ENCODE measurements around the gene CLDN14.

The CLDN14 gene, protein sequence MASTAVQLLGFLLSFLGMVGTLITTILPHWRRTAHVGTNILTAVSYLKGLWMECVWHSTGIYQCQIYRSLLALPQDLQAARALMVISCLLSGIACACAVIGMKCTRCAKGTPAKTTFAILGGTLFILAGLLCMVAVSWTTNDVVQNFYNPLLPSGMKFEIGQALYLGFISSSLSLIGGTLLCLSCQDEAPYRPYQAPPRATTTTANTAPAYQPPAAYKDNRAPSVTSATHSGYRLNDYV

GRCh38 chr21:36479415-36480402, at the start of gene CLDN14:
Gene CLDN14 (minus strand): TSS chr21:36480122. CDS start chr21:36461695, 18,427 bp downstream.
- DNase-seq (ENCODE audit: low read depth) = no peak

GRCh38 chr21:36528716-36529115, 48.8 kb upstream of the CLDN14 start:
- no peak for DNase-seq (ENCODE audit: low read depth)

- no peak for DNase-seq (ENCODE audit: low read depth)
Measured at GRCh38 chr21:36527317-36527716, 47.4 kb upstream of the CLDN14 start.

DNA sequence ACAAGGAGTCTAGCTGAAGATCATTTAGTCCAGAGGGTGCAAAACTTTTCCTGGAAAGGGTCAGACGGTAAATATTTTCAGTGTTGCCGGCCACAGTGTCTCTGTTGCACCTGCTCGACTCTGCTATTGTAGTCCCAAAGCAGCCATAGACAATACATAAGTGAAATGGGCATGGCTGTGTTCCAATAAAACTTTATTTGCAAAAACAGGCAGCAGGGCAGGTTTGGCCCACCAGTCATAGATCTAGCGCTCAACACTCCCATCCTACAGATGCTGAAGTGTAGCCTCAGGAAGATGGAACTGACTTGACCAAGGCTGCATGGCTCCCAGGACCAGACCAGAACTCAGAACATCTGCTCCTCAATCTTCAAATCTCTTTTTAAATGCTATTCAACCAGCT, 46.2 kb upstream of the CLDN14 start:
- DNase-seq (ENCODE audit: low read depth) = no peak

- DNase-seq (ENCODE audit: low read depth) = no peak
Measured at GRCh38 chr21:36524477-36524876, 44.6 kb upstream of the CLDN14 start.

DNA sequence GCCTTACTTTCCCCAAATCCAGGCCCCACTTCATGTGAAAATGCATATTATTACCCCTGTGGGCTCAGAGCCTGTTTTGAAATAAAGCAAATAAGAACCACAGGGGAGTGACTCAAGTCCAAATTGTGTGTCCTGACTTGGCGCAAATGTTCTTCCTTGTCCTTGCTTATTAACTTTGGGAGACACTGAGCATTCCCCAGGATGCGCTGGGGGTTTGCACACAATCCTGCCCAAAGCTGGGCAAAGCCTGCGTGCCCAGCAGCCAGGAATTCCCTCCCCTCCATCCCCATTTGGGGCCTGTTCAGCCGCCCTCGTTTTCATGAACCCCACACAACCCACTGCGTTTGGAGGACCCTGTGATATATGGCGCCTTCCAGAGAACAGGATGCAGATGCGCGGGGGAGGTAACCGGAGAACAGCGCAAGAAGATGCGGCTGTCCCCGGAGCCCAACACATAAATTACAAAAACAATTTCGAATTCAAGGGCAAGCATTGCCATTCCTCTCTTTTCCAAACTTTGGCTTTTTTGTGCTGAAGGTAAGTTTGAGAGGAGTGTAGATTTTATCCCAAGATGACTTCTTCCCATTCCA, 42.4 kb upstream of the CLDN14 start:
- DNase-seq (ENCODE audit: low read depth) = no peak

GRCh38 chr21:36518883-36519492, 39.1 kb upstream of the CLDN14 start:
- DNase-seq (ENCODE audit: low read depth) = no peak

DNA sequence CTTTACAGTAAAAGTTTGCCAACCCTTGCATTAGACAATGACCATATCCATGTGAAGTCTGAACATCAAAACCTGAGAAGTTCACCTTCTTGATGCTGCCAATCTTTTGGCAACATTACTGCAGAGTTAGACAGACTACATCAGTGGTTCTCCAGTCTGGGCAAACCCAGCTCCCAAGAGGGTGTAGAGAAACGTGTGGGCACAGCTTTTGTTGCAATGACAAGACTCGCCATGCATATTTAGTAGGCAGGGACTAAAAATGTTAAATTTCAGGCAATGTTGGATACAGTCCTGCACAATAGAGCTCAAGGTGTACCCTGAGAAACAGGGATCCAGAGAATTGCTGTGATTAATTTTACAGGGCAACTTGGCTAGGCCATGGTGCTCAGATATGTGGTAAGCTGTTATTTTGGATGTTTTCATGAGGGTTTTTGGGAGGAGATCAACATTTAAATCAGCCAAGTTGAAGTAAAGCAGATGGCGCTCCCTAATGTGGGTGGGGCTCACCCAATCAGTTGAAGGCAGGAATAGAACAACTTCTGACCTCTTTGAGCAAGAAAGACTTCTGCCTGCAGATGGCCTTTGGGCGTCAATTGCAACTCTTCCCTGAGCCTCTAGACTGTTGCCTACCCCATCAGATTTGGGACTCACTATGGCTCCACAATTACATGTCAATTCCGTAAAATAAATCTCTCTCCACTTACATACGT, 37.6 kb upstream of the CLDN14 start:
- DNase-seq (ENCODE audit: low read depth) = no peak

DNA sequence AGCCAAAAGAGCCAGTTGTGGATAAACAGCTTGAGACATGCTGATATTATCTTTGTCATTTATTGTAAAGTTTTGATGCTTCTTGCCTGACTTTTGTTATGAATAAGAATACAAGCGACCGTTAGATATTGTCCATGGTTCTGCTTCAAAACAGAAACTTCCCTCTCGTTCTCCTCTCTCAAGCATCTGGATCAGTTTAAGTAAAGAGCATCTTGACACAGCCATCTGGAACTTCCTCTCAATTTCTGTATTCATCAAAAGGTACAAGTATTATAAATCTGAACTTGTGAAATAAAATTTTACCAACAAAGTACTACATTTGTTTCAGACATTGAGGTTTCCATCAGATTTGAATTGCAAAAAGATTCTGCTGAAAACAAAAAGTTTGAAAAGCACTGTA, 36.4 kb upstream of the CLDN14 start:
- DNase-seq (ENCODE audit: low read depth) = no peak

DNA sequence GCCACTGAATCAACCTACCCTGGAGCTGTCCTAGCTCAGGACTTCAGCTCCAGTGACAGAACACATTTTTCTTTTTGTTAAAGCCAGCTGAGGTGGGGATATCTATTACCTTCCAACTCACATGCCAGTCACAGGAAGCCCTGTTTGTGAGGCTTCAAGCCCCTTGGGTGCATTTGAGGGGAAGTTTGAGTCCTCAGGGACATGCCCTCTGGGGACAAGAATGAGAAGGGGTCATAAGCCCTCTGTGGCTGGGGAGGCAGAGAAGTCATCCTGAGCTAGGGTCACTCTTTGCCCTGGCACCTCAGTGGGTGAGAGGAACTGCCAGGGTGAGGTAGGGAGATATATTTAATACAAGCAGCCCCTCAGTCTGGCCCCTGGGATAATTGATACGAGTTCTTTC, 33.5 kb upstream of the CLDN14 start:
- no peak for DNase-seq (ENCODE audit: low read depth)

GRCh38 chr21:36512971-36513370, 33.0 kb upstream of the CLDN14 start:
- DNase-seq (ENCODE audit: low read depth) = no peak

DNA sequence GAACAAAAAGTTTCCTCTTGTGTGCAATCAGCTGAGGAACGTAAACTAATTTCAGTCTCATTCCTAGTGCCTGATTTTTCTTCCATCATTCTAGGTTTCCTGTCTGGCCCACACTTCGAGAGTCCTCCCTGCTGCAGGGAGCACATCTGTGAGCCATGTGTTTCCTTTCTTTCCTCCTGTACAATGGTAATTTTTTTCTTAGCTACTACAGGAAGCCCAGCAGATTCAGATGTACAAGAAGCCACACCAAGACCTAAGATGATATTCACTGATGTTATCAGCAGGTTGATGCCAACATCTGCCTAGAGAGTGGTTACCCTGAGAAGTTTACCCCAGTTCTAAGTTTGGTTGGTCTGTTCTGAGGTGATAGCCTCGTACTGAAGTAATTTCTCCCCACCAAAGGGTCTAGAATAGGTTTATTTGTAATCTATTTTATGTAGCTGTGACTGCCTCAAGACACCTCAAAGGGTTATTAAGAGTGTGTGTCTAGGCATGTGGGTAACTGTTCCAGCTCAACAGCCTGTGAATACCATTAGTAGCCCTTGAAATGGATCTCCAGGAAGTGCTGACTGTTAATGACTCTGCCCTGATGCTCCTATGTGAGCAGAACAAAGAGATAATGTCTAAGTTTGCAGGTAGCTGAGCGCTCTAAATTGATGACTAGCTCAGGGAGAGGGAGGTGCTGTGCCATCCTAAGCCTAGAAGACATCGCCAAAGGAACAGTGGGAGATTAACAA, 31.7 kb upstream of the CLDN14 start:
- DNase-seq (ENCODE audit: low read depth) = no peak

GRCh38 chr21:36510911-36511310, 31.0 kb upstream of the CLDN14 start:
- DNase-seq (ENCODE audit: low read depth) = no peak

- no peak for DNase-seq (ENCODE audit: low read depth)
Measured at GRCh38 chr21:36509973-36510664, 30.2 kb upstream of the CLDN14 start.

DNA sequence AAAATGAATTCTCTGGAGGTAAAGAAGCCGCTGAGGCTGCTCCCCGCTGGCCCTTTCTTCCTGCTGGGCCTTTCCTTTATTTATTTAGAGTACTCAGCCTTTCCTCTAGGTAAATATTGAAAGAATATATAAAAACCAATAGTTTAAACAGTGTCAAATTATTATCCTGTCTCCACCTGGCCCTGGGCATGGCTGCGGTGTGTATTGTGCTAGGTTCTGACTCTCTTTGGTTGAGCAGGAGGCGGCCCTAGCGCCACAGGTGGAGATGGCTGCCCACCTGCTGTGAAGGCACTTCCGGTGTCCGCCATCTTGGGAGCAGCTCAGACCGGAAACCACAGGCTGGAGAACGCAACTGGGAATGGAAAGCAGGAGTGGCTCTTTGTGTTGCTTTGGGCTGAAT, 29.0 kb upstream of the CLDN14 start:
- no peak for DNase-seq (ENCODE audit: low read depth)

DNA sequence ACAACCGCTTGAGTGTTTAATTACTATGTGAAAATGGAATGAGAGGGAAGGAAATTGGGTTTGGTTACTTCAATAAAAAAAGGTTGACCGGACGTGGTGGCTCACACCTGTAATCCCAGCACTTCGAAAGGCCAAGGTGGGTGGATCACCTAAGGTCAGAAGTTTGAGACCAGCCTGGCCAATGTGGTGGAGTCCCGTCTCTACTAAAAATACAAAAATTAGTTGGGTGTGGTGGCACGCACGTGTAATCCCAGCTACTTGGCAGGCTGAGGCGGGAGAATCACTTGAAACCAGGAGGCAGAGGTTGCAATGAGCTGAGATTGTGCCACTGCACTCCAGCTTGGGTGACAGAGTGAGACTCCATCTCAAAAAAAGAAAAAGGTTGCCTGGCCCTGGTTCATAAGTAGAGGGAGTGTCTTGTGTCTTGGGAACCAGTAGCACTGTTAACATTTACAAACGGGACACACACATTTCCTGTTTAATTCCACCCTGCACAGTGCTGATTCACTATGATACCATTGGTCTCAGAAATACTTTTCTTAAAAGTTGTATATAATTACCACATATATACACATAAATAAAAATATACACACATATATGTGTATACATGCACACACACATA, 27.6 kb upstream of the CLDN14 start:
- DNase-seq (ENCODE audit: low read depth) = no peak

DNA sequence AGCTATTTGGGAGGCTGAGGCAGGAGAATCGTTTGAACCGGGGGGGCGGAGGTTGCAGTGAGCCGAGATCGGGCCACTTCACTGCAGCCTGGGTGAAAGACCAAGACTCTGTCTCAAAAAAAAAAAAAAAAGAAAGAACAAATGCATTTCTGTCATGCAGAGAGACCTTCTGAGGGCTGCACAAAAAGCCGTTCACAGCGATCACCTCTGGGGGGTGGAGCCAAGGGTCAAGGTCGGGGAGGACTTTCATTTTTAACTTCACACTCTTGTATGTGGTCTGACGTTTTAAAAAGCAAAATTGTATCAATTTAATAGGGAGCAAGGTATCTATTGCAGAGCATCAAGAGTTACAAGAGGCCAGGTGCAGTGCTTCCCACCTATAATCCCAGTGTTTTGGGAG, 26.6 kb upstream of the CLDN14 start:
- DNase-seq (ENCODE audit: low read depth) = no peak

DNA sequence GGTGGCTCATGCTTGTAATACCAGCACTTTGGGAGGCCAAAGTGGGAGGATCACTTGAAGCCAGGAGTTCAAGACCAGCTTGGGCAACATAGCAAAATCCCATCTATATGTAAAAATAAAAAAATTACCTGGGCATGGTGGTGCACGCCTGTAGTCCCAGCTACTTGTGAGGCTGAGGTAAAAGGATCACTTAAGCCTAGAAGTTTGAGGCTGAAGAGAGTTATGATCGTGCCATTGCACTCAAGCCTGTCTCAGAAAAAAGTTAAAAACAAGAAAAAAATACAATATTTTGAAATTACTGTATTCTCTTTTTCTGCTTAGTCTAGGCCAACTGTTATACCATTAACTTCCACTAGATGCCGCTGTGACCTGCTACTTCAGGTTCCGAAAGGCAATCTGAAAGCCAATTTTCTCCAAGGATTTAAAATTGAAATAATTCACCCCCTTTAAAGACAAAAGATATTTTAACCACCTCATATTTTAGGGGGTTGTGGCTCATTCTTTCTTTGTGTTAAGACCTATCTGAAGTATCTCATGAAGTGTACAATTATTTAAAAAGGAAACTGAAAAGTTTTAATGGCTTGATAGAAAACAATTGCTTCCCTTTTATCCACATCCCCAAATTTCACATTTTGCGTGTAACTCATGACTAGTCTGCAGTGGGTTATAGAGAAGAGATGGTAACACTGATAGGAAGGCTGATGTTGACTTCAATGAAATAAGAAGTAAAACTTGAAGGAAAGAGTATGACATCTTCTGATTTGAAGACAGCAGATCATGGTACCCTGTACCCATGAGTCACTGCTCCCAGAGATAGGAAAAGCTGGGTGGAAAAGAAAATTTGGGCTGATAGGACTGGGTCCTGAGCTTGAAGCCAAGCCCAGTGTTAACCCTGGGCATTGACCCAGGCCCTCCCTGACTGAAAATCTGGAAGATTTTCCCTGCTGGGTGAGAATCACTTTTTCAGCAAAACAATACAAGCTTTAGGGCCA, 24.4 kb upstream of the CLDN14 start:
- DNase-seq (ENCODE audit: low read depth) = peak; percentile 51

DNA sequence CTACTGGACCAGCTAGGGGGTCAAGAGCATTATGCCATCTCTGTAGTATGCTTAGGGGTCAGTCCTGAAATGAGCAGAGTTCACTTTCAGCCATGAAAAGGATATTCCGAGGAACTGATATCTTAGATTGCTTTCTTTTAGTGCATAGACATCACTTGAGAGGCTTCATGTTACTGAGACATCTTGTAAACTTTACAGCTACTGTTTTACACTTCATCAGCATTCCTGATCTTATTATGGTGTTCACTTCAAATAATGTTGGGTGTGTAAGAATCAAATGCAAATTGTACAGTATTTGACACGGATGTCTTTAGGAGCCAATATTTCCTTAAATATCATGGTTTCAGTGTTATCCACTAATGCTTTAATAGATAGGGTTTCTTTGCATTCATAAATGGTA, 22.4 kb upstream of the CLDN14 start:
- DNase-seq (ENCODE audit: low read depth) = no peak

All from fibroblast of the conjunctiva (primary cell).